ENCODE data around the gene KCNMA1. TPM values are rescaled to one million over a fixed set of nuclear protein-coding genes. Genes with fewer than 3 reads are reported as not detected.

The KCNMA1 gene
- total and polyA plus RNA-seq, 9 of the 15 experiments (the other 6 are each of a cell fraction or from before 2014, with no cell fraction given): 0.01 to 0.95 (median 0.15) TPM; not detected in 4

GRCh38 chr10:77377678-77378352, 259.8 kb downstream of the KCNMA1 start:
- POLR2A ChIA-PET: no interaction called here
- H3K4me3 ChIP-seq: no peak overlapping the region

More at GRCh38 chr10:77377678-77378352, 259.8 kb downstream of the KCNMA1 start:
- FAIRE-seq: peak; percentile 29
- H3K4me1 ChIP-seq (replicated peaks in 1 of 2; ENCODE audit: control insufficient read depth in 2 of 2, insufficient read depth in 2 of 2, low read length in 2 of 2): no peaks in the 10 kb centered on the region
- no peaks in the 10 kb centered on the region for H4K20me1 ChIP-seq (replicated peaks; ENCODE audit: control insufficient read depth, insufficient read depth, low read length)
- CTCF ChIA-PET (ENCODE audit: low intra/inter-chr PET ratio): no interaction called here
- H2AFZ ChIP-seq (ENCODE audit: low read depth, low read length): no peak overlapping the region
- 0 out of 5 replicates have a peak, but pooled peaks cover 0 to 4% of the 10 kb centered on the region in 2 experiments for H3K27me3 ChIP-seq (ENCODE audit: control insufficient read depth in 2 of 2, insufficient read depth in 2 of 2, low read length in 2 of 2)
- 2% methylated on average over 6 of the region's 6 CpGs for WGBS (ENCODE audit: insufficient coverage, low coverage, missing lambda C conversion rate)
- no peaks in the 10 kb centered on the region for H3K9me1 ChIP-seq (ENCODE audit: control insufficient read depth, insufficient read depth, low read length)
- no peak overlapping the region for H3K27ac ChIP-seq (ENCODE audit: extremely low read depth, low read depth, low read length)
- DNase-seq (ENCODE audit: extremely low read depth in 1 of 4, low spot score in 3 of 4): peak in 1 of 4 experiments; percentile 4
- no peak overlapping the region for H3K9ac ChIP-seq (ENCODE audit: insufficient read depth in 1 of 2, low read depth in 2 of 2, low read length in 2 of 2)
- H3K9me3 ChIP-seq (replicated peaks; ENCODE audit: control insufficient read depth, insufficient read depth, low read depth, low read length): no peaks in the 10 kb centered on the region
- no peak overlapping the region for H3K4me2 ChIP-seq (ENCODE audit: insufficient read depth, low read length)
- in situ Hi-C loops (cut with MboI): loop anchor here (25.0 kb wide), 1 partner anchor 259 kb away; the partner anchor contains the start of gene KCNMA1
- ATAC-seq: 0 out of 3 replicates have a peak, but pooled peaks have one; percentile 32
- no peaks in the 10 kb centered on the region for H3K36me3 ChIP-seq (ENCODE audit: control insufficient read depth, insufficient read depth, low read length)
- intact Hi-C loops (cut with micrococcal nuclease): no loop called here
- H3K79me2 ChIP-seq (ENCODE audit: control insufficient read depth, insufficient read depth, low read length): no peaks in the 10 kb centered on the region
- BruUV-seq (replicated peaks): no TSS peak
- TF ChIP-seq RAD21 (CRISPR knock-in tag; conservative IDR thresholded peaks at IDR 0.05 in 1 of 2, IDR thresholded peaks at IDR 0.05 in 1 of 2) (peak in 1 of 2 experiments; percentile 33; a peak in 2 of 4 replicates), GABPB2 (CRISPR knock-in tag; conservative IDR thresholded peaks at IDR 0.05) (no peak), CTCF (IDR thresholded peaks at IDR 0.05 in 2 of 3, conservative IDR thresholded peaks at IDR 0.05 in 1 of 3; ENCODE audit: insufficient read depth in 2 of 3, low read depth in 1 of 3, low read length in 3 of 3) (peak in 2 of 3 experiments; percentile 11 to 16; a peak in 1 of 6 replicates)
